Left ventricle myocardium inferior (tissue), 1 donor: ENCODE measurements around the gene RBMXL3. TPM values are rescaled to one million over a fixed set of nuclear protein-coding genes. Genes with fewer than 3 reads are reported as not detected.

ENCODE experiments used
- DNase-seq: peaks from one replicate; pipeline ENCODE4 v3.0.0-alpha.2; 2020
- H3K27ac ChIP-seq: fragments of 200-600 bp; replicated peaks from 2 replicates; pipeline ENCODE4 v1.8.0; 2021
- H3K27me3 ChIP-seq: fragments of 200-600 bp; 2 replicates; pipeline ENCODE4 v1.8.0; 2021; ENCODE audit warnings: low read depth
- H3K36me3 ChIP-seq: fragments of 200-600 bp; 2 replicates; pipeline ENCODE4 v1.8.0; 2021
- H3K4me1 ChIP-seq: fragments of 200-600 bp; 2 replicates; pipeline ENCODE4 v1.8.0; 2021
- H3K4me3 ChIP-seq: fragments of 200-600 bp; 2 replicates; pipeline ENCODE4 v1.8.0; 2021; ENCODE audit warnings: mild to moderate bottlenecking, moderate library complexity
- H3K9me3 ChIP-seq: fragments of 200-600 bp; replicated peaks from 2 replicates; pipeline ENCODE4 v1.8.0; 2021
- intact Hi-C: fragments of 100-400 bp; cut with micrococcal nuclease; formaldehyde crosslinking; loops from one replicate; pipeline ENCODE4 v1.11.0; 2022
- total RNA-seq: library from RNA; stranded (reverse); fragmentation: NEBNext Ultra II Directional; extraction: Animal tissue kit (Norgen Biotek cat#: 25700); gene quantifications from one replicate; pipeline ENCODE4 v1.2.1, GENCODE V29; 2021
- TF ChIP-seq, protein P1 (sequence below): fragments of 200-600 bp; IDR thresholded peaks from 2 replicates; pipeline ENCODE4 v1.8.0; 2021; ENCODE audit warnings: antibody characterized with exemption, mild to moderate bottlenecking, borderline replicate concordance
- donor health status: DM: no; HTN: yes; CAD: no; lungs with severe emphysema.

Gene RBMXL3
- total RNA-seq, 1 donor from 2014 or later, result not detected

DNA sequence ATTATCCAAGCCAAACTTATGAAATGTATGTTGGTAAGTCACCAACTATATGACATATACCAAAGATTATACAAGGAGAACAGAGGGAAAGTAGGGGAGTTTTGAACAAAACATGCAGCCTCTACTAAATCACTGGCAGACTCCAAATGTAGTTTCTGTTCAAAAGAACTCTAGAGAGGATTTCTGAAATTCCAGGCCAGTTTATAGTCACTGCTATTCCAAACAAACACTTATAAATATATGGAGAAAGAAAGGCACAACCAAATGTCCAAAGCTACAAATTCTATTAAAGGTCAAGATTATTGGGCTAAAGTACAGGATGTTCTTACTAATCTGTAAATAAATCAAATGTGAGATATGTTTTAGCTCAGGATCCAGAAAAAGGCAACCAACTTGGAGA, 47.4 kb downstream of the RBMXL3 start:
- TF ChIP-seq, protein P1, sequence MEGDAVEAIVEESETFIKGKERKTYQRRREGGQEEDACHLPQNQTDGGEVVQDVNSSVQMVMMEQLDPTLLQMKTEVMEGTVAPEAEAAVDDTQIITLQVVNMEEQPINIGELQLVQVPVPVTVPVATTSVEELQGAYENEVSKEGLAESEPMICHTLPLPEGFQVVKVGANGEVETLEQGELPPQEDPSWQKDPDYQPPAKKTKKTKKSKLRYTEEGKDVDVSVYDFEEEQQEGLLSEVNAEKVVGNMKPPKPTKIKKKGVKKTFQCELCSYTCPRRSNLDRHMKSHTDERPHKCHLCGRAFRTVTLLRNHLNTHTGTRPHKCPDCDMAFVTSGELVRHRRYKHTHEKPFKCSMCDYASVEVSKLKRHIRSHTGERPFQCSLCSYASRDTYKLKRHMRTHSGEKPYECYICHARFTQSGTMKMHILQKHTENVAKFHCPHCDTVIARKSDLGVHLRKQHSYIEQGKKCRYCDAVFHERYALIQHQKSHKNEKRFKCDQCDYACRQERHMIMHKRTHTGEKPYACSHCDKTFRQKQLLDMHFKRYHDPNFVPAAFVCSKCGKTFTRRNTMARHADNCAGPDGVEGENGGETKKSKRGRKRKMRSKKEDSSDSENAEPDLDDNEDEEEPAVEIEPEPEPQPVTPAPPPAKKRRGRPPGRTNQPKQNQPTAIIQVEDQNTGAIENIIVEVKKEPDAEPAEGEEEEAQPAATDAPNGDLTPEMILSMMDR, result no peak
- H3K4me3 ChIP-seq, result no peak overlapping the region
- H3K36me3 ChIP-seq, result no peaks in the 10 kb centered on the region
- no peaks in the 10 kb centered on the region for H3K9me3 ChIP-seq
- no peak for DNase-seq
- no peak overlapping the region for H3K27ac ChIP-seq
- intact Hi-C loops, result no loop called here
- no peaks in the 10 kb centered on the region for H3K27me3 ChIP-seq
- H3K4me1 ChIP-seq, result peaks cover 5% of the 10 kb centered on the region

- Histone ChIP-seq H3K9me3 (no peaks in the 10 kb centered on the region), H3K27ac (no peak overlapping the region), H3K4me1 (peaks cover 5% of the 10 kb centered on the region), H3K36me3 (no peaks in the 10 kb centered on the region), H3K27me3 (no peaks in the 10 kb centered on the region), H3K4me3 (no peak overlapping the region)
- intact Hi-C loops, result no loop called here
- no peak for DNase-seq
- TF ChIP-seq, protein P1, result no peak
These were observed 47.8 kb downstream of the RBMXL3 start for GRCh38 chrX:115237056-115237455.

Other genes starting within 250 kb of the RBMXL3 start
- not detected for gene IL13RA2, start 171.8 kb upstream of the RBMXL3 start, total RNA-seq
- gene LRCH2, start 44.7 kb downstream of the RBMXL3 start, total RNA-seq, result 1.0 TPM
- not detected for gene LUZP4, start 100.3 kb downstream of the RBMXL3 start, total RNA-seq